ENCODE results near the gene BTNL8. TPM values are rescaled to one million over a fixed set of nuclear protein-coding genes. Genes with fewer than 3 reads are reported as not detected.

The BTNL8 gene, protein sequence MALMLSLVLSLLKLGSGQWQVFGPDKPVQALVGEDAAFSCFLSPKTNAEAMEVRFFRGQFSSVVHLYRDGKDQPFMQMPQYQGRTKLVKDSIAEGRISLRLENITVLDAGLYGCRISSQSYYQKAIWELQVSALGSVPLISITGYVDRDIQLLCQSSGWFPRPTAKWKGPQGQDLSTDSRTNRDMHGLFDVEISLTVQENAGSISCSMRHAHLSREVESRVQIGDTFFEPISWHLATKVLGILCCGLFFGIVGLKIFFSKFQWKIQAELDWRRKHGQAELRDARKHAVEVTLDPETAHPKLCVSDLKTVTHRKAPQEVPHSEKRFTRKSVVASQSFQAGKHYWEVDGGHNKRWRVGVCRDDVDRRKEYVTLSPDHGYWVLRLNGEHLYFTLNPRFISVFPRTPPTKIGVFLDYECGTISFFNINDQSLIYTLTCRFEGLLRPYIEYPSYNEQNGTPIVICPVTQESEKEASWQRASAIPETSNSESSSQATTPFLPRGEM
- not detected in 2 replicates for total RNA-seq

DNA sequence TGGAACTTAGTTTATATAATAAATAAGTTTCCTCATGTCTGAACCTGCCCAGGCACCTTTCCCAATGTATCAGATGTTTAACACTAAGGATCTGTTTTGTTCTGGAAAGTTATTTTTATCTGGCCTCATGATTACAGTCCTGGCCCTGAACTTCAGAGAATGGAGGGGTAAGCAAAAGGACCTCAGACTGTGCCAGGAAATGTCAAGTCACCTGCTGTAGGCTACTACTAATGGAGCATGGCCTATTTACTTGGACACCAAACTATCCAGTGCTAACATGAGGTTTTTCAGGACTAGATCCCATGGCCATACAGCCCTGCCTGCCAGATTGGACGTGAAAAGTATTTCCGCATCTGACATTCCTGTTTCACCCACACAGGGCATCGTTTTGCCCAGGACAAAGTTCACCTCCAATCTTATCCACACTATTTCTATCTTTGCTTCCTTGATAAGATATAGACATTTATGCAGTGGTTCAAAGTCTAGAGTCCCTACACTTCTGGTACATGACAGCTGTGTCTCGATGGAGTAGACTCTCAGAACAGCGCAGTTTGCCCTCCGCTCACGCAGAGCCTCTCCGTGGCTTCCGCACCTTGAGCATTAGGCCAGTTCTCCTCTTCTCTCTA is at the start of gene BTNL8:
Gene BTNL8 (plus strand): TSS at position 539 of the 626 bp plus-strand sequence. CDS start 152 bp downstream, outside the sequence.
- no peak for DNase-seq (ENCODE audit: low read depth)
- TF ChIP-seq, protein P1, sequence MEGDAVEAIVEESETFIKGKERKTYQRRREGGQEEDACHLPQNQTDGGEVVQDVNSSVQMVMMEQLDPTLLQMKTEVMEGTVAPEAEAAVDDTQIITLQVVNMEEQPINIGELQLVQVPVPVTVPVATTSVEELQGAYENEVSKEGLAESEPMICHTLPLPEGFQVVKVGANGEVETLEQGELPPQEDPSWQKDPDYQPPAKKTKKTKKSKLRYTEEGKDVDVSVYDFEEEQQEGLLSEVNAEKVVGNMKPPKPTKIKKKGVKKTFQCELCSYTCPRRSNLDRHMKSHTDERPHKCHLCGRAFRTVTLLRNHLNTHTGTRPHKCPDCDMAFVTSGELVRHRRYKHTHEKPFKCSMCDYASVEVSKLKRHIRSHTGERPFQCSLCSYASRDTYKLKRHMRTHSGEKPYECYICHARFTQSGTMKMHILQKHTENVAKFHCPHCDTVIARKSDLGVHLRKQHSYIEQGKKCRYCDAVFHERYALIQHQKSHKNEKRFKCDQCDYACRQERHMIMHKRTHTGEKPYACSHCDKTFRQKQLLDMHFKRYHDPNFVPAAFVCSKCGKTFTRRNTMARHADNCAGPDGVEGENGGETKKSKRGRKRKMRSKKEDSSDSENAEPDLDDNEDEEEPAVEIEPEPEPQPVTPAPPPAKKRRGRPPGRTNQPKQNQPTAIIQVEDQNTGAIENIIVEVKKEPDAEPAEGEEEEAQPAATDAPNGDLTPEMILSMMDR (conservative IDR thresholded peaks at IDR 0.05; ENCODE audit: low read depth, low read length), result no peak
- H3K4me3 ChIP-seq (ENCODE audit: low read depth, low read length), result no peak within 1 kb of the TSS

DNA sequence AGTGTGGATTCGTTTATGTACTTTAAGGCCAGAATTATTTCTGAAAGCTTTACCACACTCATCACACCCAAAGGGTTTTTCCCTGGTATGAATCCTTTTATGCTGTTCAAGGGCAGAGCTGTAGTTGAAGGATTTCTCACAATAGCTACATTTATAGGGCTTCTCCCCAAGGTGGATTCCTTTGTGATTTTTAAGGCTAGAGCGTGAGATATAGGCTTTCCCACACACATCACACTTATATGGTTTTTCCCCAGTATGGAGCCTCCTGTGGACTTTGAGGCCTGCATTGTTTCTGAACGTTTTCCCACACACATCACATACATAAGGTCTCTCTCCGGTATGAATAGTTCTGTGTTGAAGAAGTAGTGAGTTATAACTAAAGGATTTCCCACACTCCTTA is 49.1 kb upstream of the BTNL8 start:
- TF ChIP-seq, protein P1 (conservative IDR thresholded peaks at IDR 0.05; ENCODE audit: low read depth, low read length), result no peak
- DNase-seq (ENCODE audit: low read depth), result no peak
- no peak overlapping the region for H3K4me3 ChIP-seq (ENCODE audit: low read depth, low read length)

DNA sequence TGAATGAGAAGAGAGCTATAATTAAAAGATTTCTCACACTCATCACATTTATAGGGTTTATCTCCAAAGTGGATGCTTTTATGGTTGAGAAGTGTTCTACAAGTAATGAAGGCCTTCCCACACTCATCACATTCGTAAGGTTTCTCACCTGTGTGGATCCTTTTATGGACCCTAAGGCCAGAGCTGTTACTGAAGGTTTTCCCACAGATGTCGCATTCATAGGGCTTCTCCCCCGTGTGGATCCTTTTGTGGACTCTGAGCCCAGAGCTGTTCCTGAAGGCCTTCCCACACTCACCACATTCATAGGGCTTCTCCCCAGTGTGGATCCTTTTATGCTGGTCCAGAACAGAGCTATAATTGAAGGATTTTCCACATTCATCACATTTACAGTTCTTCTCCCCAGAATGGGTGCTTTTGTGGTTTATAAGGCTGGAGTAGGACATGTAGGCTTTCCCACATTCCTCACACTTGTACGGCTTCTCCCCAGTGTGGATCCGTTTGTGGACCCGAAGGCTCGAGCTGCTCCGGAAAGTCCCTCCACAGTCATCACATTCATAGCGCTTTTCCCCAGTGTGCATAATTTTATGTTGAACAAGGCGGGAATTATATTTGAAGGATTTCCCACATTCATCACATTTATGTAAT is 48.4 kb upstream of the BTNL8 start:
- no peak overlapping the region for H3K4me3 ChIP-seq (ENCODE audit: low read depth, low read length)
- DNase-seq (ENCODE audit: low read depth), result no peak
- TF ChIP-seq, protein P1 (conservative IDR thresholded peaks at IDR 0.05; ENCODE audit: low read depth, low read length), result no peak

DNA sequence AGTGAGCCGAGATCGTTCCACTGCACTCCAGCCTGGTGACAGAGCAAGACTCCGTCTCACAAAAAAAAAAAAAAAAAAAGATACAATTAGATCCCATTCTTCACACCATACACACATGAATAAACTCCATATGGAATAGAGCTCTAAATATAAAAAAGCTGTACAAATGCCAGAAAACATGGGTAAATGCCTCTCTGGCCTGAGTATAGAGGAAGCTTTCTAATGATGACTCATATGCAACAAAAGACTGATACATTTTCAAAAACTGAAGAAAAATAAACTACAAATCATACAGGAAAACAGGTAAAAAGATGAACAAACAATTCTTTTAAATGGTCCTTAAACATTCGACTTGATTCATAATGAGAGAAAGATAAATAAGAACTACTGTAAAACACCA is 46.5 kb upstream of the BTNL8 start:
- DNase-seq (ENCODE audit: low read depth), result no peak
- no peak overlapping the region for H3K4me3 ChIP-seq (ENCODE audit: low read depth, low read length)
- TF ChIP-seq, protein P1 (conservative IDR thresholded peaks at IDR 0.05; ENCODE audit: low read depth, low read length), result no peak

DNA sequence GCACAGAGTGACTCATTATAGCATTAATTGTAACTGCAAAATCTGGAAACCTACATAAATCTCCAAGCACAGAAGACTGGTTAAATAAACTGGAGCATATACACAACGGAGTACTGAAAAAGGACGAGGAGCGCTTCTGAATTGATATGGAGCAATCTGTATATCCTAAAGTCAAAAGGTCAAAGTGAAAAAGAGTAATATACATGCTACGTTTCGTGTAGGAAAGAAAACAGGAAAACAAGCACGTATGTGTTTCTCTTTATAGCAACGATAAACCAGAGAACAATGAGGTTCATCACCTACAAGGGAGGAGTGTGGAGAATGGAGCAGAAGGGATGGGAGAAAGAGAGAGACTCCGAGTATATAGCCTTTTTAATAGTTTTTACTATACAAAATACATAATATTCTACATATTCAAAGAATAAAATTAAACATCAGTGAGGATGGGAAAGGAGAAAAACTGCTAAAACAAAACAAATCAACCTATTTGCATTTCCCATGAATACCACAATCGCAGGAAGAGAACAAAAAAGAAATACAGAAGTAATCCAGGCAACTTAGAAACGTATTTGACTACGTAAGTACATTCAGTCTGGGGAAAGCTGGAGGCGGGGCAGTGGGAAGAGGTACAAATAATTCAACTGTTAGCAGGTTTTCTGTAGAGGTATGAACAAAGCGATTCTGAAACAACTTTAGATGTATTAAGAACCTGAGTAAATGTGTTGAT is 45.7 kb upstream of the BTNL8 start:
- TF ChIP-seq, protein P1 (conservative IDR thresholded peaks at IDR 0.05; ENCODE audit: low read depth, low read length), result no peak
- no peak for DNase-seq (ENCODE audit: low read depth)
- no peak overlapping the region for H3K4me3 ChIP-seq (ENCODE audit: low read depth, low read length)

DNA sequence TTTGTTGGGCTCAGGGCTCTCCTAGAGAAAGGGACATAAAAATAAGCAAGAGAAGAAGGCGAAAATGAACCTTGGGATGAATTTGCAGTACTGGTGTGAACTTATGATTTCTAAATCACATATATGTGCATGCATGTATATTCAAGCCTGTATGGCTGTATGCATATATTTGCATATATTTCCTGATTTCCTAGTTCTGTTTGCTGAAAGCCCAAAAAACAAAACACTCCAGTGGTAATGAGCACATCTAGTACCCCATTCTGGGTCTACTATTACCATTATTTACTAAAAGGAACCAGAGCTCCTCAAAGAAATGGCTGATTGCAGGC is 45.1 kb upstream of the BTNL8 start:
- DNase-seq (ENCODE audit: low read depth), result no peak
- TF ChIP-seq, protein P1 (conservative IDR thresholded peaks at IDR 0.05; ENCODE audit: low read depth, low read length), result no peak
- no peak overlapping the region for H3K4me3 ChIP-seq (ENCODE audit: low read depth, low read length)
